GM11168 (cell line): Measurements from ENCODE around the gene STK39.

Experiments
- in situ Hi-C: fragments of 300-500 bp; cut with MboI; formaldehyde crosslinking; loops from one replicate; pipeline ENCODE4 v1.12.0; 2022; ENCODE audit warnings: low sequenced_read_pairs; ENCODE audit not compliant: unreplicated experiment

The STK39 gene

GRCh38 chr2:167944825-167945659 lies 302.4 kb downstream of the STK39 start:
- in situ Hi-C loops, result no loop called here

- in situ Hi-C loops, result no loop called here
Observed at GRCh38 chr2:167943897-167944296, 303.5 kb downstream of the STK39 start.

DNA sequence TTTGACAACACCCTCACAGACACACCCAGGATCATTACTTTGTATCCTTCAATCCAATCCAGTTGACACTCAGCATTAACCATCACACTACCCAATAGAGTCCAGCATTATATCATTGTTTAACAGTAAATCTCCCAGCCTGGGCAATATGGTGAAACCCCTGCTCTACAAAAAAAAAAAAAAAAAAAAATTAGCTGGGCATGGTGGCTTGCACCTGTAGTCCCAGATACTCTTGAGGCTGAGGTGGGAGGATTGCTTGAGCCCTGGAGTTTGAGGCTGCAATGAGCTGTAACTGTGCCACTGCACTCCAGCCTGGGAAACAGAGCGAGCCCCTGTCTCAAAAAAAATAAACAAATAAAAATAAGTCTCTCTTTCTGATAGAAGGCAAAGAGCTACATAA lies 304.0 kb downstream of the STK39 start:
- in situ Hi-C loops, result no loop called here

DNA sequence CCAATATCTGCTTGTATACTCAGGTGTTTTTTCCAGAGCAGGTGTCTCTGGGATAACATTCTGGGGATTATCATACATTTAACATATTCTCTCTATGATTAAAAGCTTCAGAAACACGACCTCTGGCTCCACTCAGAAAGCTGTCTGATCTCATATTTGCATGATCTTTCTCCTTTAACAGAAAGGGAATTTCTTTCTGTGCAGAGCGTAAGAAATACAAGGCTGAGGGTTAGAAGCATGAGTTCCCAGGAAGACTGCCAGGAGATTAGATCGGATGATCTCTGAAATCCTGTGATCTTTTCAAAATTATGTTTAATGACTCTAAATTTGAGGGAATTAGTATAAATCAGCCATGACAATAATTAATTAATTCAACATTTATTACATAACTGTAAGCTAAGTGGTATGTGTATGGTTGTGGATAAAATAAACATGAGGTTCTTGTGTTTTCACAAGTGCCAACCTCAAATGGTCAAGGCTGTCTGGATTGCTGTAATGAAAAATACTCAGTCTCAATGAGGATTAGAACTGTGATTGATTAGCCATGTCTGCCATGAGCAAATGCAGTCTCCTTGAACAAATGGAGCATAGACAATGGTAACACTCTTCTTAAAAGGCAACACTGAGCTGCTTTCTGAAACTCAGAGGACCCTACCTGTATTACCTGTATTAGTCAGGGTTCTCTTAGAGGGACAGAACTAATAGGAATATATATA lies 304.9 kb downstream of the STK39 start:
- in situ Hi-C loops, result no loop called here

DNA sequence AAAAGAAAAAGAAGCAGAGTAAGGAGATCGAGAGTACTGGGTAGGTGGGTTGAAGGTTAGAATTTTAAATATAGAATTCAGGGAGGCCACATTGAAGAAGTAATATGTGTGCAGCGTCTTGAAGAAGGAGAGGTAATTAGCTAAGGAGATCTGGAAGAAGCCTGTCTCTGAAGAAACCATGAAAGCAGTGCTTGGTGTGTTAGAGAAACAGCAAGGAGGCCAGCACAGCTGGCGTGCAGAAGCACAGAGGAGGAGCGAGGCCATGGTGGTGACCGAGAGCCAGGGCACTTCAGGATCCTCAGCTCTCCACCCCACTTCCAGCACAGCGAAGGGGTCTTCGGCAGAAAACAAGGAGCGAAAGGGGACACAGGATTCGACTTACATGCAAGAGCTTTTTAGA lies 305.8 kb downstream of the STK39 start:
- in situ Hi-C loops, result no loop called here

- in situ Hi-C loops, result no loop called here
Observed at GRCh38 chr2:167940734-167941507, 306.5 kb downstream of the STK39 start.

- in situ Hi-C loops, result no loop called here
Observed at GRCh38 chr2:167940346-167940725, 307.1 kb downstream of the STK39 start.

GRCh38 chr2:167939514-167940345 lies 307.7 kb downstream of the STK39 start:
- in situ Hi-C loops, result no loop called here

- in situ Hi-C loops, result no loop called here
Observed at GRCh38 chr2:167937403-167937802, 310.0 kb downstream of the STK39 start.

DNA sequence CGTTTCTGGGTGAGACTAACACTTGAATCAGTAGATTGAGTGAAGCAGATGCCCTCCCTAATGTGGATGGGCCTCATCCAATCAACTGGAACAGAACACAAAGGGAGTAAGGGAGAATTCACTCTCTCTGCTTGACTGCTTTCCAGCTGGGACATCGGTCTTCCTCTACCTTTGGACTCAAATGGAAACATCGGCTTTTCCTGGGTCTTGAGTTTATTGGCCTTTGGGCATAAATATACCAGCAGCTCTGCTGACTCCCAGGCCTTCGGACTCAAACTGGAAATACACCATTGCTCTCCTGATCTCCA lies 311.6 kb downstream of the STK39 start:
- in situ Hi-C loops, result no loop called here

- in situ Hi-C loops, result no loop called here
Observed at GRCh38 chr2:167933097-167933814, 314.1 kb downstream of the STK39 start.

GRCh38 chr2:167932123-167932693 lies 315.2 kb downstream of the STK39 start:
- in situ Hi-C loops, result no loop called here

DNA sequence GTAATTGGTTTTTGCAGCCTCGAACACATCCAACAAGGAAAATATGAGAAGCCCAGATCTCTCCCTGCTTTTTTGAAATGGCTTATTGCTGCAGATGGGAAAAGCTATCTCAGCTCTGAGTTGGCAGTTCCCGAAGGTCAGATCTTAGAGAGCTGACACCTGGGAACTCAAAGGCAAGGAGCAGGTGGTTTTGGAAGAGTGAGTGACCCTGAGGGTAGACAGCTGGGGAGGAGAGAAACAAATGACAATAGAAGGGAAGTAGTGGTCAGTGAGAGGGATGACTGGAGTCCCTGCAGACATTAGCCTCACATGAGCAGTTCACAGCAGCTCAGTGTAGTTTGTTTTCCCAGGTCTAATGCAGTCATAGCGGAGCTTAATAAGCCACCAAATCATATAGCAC lies 317.9 kb downstream of the STK39 start:
- in situ Hi-C loops, result no loop called here

GRCh38 chr2:167928434-167928833 lies 319.0 kb downstream of the STK39 start:
- in situ Hi-C loops, result no loop called here

GRCh38 chr2:167925758-167926157 lies 321.6 kb downstream of the STK39 start:
- in situ Hi-C loops, result no loop called here

DNA sequence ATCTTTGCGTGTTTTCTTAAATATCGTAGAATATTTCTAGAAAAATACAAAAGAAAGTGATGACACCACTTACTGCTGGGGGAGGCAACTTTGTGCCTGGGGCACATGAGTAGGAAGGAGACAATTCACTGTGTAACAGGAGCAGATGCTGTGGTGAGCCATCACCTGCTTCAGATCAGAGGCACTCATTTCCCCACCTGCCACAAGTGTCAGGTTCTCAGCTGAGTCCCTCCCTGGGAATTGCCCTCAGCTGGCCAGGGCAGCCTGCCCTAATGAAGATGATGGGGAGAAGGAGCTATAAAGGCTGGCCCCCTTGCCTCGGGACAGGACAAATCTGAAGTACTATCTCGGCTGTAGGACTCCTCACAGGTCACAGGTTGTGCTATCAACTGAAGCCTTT lies 322.8 kb downstream of the STK39 start:
- in situ Hi-C loops, result no loop called here

DNA sequence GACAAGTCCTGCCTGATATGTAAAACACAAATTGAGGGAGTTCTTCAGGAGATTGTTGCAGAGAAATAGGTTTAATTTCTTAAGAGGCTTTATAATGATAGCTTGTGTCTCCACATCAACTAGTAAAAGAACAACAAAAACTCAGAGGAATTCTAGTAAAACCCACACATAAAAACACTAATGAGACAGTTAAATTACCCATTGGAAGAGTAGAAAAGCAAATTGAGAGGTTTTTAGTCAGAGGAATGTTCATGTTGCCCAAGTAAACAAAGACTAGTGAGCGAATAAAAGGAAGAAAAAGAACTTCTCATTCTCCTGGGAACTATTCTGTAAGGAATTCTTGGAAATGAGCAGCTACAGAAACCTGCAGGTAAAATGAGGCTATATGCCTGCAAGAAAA lies 330.6 kb downstream of the STK39 start:
- in situ Hi-C loops, result no loop called here

DNA sequence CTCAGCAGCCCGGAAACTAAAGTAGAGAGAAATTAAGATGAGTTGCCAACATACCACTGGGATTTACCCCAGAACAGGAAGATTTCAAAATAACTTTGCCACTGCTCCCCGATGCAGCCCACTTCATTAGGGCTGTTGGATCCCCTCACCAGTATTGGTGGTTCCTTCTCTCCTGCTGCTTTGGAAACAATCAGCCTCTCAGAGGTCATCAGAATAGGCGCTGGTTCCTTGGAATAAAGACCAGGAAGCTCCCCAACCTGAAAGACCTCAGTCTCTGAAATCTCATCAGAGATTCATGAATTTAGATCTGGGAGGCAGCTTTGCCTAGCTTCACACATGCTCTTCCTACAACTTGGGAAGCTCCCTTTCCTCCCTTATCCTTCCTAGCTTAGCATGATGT lies 332.4 kb downstream of the STK39 start:
- in situ Hi-C loops, result no loop called here

DNA sequence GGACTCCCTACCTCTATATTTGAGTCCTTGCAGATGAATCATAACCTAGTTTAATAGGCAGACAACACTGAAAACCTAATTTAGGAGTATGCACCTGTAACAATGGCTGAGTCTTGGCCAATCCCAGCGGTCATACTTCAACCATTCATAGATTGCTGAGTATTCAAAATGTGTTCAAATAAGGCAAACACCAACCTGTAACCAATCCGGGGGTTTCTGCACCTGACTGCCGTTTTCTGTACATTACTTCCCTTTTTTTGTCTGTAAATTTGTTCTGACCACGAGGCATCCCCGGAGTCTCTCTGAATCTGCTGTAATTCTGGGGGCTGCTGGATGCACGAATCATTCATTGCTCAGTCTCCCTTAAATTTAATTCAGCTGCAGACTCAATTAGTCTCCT lies 338.6 kb downstream of the STK39 start:
- in situ Hi-C loops, result no loop called here
